ENCODE data around the gene KLK12.

KLK12 gene

GRCh38 chr19:50979758-50980157 is 55.0 kb downstream of the KLK12 start:
- DNase-seq: no peak
